Stimulated activated CD4-positive, alpha-beta T cell treated with anti-CD3 and anti-CD28 coated beads, Interleukin-1b, Interleukin-23, amount 100 ng/mL, for 1 hour (primary cell): ENCODE data around the gene GRAP2.
"Not testable (repeated sequence)": the region's sequence is repeated elsewhere in the genome, so short reads cannot be mapped to it uniquely, and the experiment has no call there.

Source experiments
- DNase-seq, 2 donors: peaks; one replicate each; pipeline ENCODE4 v3.0.0-alpha.2; 2020; ENCODE audit warnings: low read depth in 2 of 2

GRAP2 gene

GRCh38 chr22:39897841-39898240 lies 3.0 kb upstream of the GRAP2 start:
- DNase-seq = no peak

- no peak for DNase-seq
These were observed 1.9 kb upstream of the GRAP2 start for GRCh38 chr22:39898997-39899396.

GRCh38 chr22:39901565-39902146 lies 772 bp downstream of the GRAP2 start:
- DNase-seq = no peak

- DNase-seq = not testable (repeated sequence)
These were observed 3.1 kb downstream of the GRAP2 start for GRCh38 chr22:39904024-39904423.

GRCh38 chr22:39904862-39905261 lies 4.0 kb downstream of the GRAP2 start:
- DNase-seq = no peak

- no peak for DNase-seq
These were observed 4.8 kb downstream of the GRAP2 start for GRCh38 chr22:39905687-39906086.

GRCh38 chr22:39906207-39906606 lies 5.3 kb downstream of the GRAP2 start:
- no peak for DNase-seq

- DNase-seq = no peak
These were observed 6.2 kb downstream of the GRAP2 start for GRCh38 chr22:39907047-39907446.

GRCh38 chr22:39907605-39908097 lies 6.8 kb downstream of the GRAP2 start:
- DNase-seq = no peak

GRCh38 chr22:39908136-39908535 lies 7.3 kb downstream of the GRAP2 start:
- no peak for DNase-seq

- no peak for DNase-seq
These were observed 7.9 kb downstream of the GRAP2 start for GRCh38 chr22:39908737-39909136.

GRCh38 chr22:39910876-39911613 lies 10.2 kb downstream of the GRAP2 start:
- no peak for DNase-seq

GRCh38 chr22:39913321-39913720 lies 12.4 kb downstream of the GRAP2 start:
- no peak for DNase-seq

GRCh38 chr22:39913886-39914285 lies 13.0 kb downstream of the GRAP2 start:
- DNase-seq = no peak

- DNase-seq = no peak
These were observed 13.7 kb downstream of the GRAP2 start for GRCh38 chr22:39914584-39914983.

- no peak for DNase-seq
These were observed 14.4 kb downstream of the GRAP2 start for GRCh38 chr22:39915295-39915726.

- DNase-seq = no peak
These were observed 15.6 kb downstream of the GRAP2 start for GRCh38 chr22:39916496-39916895.

- DNase-seq = no peak
These were observed 16.3 kb downstream of the GRAP2 start for GRCh38 chr22:39917197-39917643.

GRCh38 chr22:39917776-39918495 lies 17.1 kb downstream of the GRAP2 start:
- no peak for DNase-seq

- no peak for DNase-seq
These were observed 19.4 kb downstream of the GRAP2 start for GRCh38 chr22:39920134-39920743.

GRCh38 chr22:39923696-39924095 lies 22.8 kb downstream of the GRAP2 start:
- DNase-seq = no peak

- no peak for DNase-seq
These were observed 23.4 kb downstream of the GRAP2 start for GRCh38 chr22:39924286-39924685.
